ENCODE results near the gene RP9. TPM values are rescaled to one million over a fixed set of nuclear protein-coding genes. Genes with fewer than 3 reads are reported as not detected.

RP9 gene
- total RNA-seq, 1 experiment from 2014 or later, result 16.2 TPM

DNA sequence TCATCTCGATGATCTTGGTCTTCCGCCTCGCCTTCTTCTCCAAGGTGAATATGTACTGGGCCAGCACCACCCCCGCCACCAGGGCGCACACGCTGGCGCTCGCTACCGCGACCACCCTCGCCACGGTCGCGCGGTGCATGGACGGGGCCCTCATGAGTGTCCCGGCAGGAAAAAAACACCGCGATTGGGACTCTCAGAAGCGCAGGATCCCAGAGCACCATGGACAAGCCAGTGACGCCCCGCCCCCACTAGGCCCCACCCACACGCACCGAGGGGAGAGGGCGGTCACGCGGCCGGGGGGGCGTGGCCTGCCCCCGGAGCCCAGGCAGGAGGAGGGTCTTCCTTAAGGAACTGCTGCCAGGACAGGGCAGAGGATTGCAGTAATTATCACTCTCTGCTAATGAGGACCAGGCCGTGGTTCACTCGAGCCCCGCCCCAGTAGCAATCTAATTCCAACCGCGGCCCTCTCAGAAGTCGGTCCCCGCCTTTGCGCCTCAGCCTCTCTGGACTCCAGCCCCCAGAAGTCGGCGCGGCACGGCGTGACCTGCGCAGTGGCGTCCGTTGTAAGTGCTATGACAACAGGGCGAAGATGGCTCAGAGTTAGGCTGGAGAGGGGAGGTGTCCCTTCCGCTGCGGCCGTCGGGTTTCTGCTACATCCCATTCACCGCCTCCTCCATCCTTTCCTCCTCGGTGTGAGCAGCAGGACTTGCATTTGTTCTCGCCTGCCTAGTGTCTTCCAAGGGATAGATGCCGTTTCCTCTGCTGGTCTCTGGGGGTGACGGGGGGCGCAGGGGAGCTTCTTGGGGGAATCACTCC, 20.0 kb upstream of the RP9 start, which contains the start of gene BBS9:
Gene BBS9, plus strand, starts transcription at position 575 of the 816 bp plus-strand sequence. CDS start 16,689 bp downstream, outside the sequence.
- no peak within 1 kb of the TSS for H2BK15ac ChIP-seq (ENCODE audit: low read depth, low read length)
- peaks cover 10 to 13% of the 10 kb centered on the region in 2 experiments; a peak in 3 of 4 replicates for H3K4me1 Mint-ChIP-seq
- H3K27ac Mint-ChIP-seq, result peak within 1 kb of the TSS in 2 of 3 experiments; percentile 84 to 92; a peak in 5 of 7 replicates
- H3K27ac ChIP-seq (ENCODE audit: insufficient read length, low read depth, low read length), result no peak within 1 kb of the TSS
- H3K9me3 Mint-ChIP-seq, result no peaks in the 10 kb centered on the region; a peak in 1 of 5 replicates
- H3K27me3 ChIP-seq (ENCODE audit: insufficient read depth, low read length), result no peaks in the 10 kb centered on the region
- H2BK120ac ChIP-seq (ENCODE audit: low read depth, low read length, poor library complexity, severe bottlenecking), result no peak within 1 kb of the TSS
- no peaks in the 10 kb centered on the region; the same call in 1 of the 2 replicates for H3K4me1 ChIP-seq (ENCODE audit: insufficient read depth, low read length)
- peak within 1 kb of the TSS; percentile 90 to 91 for H3K4me3 Mint-ChIP-seq
- H4K91ac ChIP-seq (ENCODE audit: insufficient read length, low read depth, low read length), result no peak within 1 kb of the TSS
- peak; percentile 97 for DNase-seq
- H3K4ac ChIP-seq (ENCODE audit: low read depth, low read length), result no peak within 1 kb of the TSS
- TF ChIP-seq, protein P1, sequence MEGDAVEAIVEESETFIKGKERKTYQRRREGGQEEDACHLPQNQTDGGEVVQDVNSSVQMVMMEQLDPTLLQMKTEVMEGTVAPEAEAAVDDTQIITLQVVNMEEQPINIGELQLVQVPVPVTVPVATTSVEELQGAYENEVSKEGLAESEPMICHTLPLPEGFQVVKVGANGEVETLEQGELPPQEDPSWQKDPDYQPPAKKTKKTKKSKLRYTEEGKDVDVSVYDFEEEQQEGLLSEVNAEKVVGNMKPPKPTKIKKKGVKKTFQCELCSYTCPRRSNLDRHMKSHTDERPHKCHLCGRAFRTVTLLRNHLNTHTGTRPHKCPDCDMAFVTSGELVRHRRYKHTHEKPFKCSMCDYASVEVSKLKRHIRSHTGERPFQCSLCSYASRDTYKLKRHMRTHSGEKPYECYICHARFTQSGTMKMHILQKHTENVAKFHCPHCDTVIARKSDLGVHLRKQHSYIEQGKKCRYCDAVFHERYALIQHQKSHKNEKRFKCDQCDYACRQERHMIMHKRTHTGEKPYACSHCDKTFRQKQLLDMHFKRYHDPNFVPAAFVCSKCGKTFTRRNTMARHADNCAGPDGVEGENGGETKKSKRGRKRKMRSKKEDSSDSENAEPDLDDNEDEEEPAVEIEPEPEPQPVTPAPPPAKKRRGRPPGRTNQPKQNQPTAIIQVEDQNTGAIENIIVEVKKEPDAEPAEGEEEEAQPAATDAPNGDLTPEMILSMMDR (conservative IDR thresholded peaks at IDR 0.05), result no peak
- no peak within 1 kb of the TSS for H4K8ac ChIP-seq (replicated peaks; ENCODE audit: insufficient read length, low read depth, low read length)
- H2BK12ac ChIP-seq (ENCODE audit: insufficient read length, low read depth, low read length), result no peak within 1 kb of the TSS
- H3K9ac ChIP-seq (ENCODE audit: extremely low read depth, insufficient read length, low read length), result peak within 1 kb of the TSS; percentile 73
- H3K79me2 ChIP-seq (ENCODE audit: insufficient read depth, low read length), result no peaks in the 10 kb centered on the region
- no CpG with 5 or more reads among the region's 57 CpGs for WGBS (ENCODE audit: extremely low coverage, insufficient read length, low lambda C conversion rate)
- H3K4me2 ChIP-seq (ENCODE audit: insufficient read depth, insufficient read length, low read length), result peak within 1 kb of the TSS; percentile 97
- H2BK5ac ChIP-seq (ENCODE audit: insufficient read length, low read length), result no peak within 1 kb of the TSS
- H3K27me3 Mint-ChIP-seq (ENCODE audit: low read depth), result no peaks in the 10 kb centered on the region
- no peak within 1 kb of the TSS for H3K14ac ChIP-seq (ENCODE audit: insufficient read depth, low read length)
- no peak within 1 kb of the TSS for H3K18ac ChIP-seq (ENCODE audit: insufficient read length, low read depth, low read length)
- H3K36me3 Mint-ChIP-seq (ENCODE audit: insufficient read depth in 1 of 3, low read depth in 3 of 3), result no peaks in the 10 kb centered on the region
- H3K23me2 ChIP-seq (ENCODE audit: insufficient read length, low read depth, low read length, poor library complexity, severe bottlenecking), result peaks cover 7% of the 10 kb centered on the region
- H3K23ac ChIP-seq (ENCODE audit: insufficient read length, low read depth, low read length), result no peak within 1 kb of the TSS
- no peak within 1 kb of the TSS for H2BK20ac ChIP-seq (ENCODE audit: low read depth, low read length, poor library complexity, severe bottlenecking)
- H3K79me1 ChIP-seq (ENCODE audit: insufficient read depth, low read depth, low read length, poor library complexity, severe bottlenecking), result no peaks in the 10 kb centered on the region
- no peak within 1 kb of the TSS for H2AK5ac ChIP-seq (ENCODE audit: insufficient read length, low read length)
- no peak within 1 kb of the TSS for H3T11ph ChIP-seq (ENCODE audit: low read length)
- no peak within 1 kb of the TSS for H4K5ac ChIP-seq (ENCODE audit: insufficient read length, low read depth, low read length)
- peak within 1 kb of the TSS; percentile 9 for H2AFZ ChIP-seq (ENCODE audit: low read length)
- H4K20me1 ChIP-seq (ENCODE audit: control insufficient read depth, insufficient read depth, insufficient read length), result no peaks in the 10 kb centered on the region
- no peak within 1 kb of the TSS for H3K56ac ChIP-seq (ENCODE audit: insufficient read length, low read depth, low read length)
- no peaks in the 10 kb centered on the region for H3K9me3 ChIP-seq (ENCODE audit: control insufficient read depth, low read depth, low read length)

Measured in H9 (cell line).